CD4-positive, alpha-beta T cell treated with Interleukin-17A for 4 hours (primary cell): ENCODE results near the gene CNIH3.

Experiments
- DNase-seq: peaks from one replicate; pipeline ENCODE4 v3.0.0-alpha.2; 2020; ENCODE audit warnings: mixed read lengths

The CNIH3 gene

DNA sequence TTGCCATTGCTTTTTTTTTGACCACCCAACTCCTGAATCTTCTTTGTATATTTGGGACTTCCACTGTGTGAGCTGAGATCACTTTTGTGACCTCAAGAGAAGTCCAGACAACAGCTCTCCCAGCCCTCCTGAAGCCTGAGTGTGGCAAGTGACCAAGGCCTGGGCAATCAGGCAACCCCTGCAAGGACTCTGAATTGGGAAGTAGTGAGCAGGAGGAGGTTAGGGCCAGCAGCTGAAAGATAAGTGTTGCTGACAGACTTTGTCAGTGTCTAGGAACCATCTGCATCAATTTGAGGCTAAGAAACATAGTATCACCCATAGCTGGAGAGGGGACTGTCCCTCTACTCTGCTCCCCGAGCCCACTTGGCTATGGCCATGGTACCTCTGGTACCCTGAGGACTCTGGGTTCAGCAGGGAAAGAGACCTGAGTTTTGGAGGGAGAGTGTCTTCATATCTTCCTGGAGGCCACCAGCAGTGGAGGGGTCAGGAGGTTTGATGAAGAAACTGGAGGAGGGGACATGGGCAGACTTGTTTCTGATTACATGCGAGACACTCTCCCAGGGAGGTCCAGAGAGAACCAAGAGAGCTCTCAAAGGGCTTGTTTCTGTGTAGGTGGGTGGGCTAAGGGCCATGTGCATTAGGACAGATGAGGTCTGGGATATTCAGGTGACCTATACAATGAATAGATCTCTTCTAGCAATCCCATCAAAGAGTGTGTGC lies 166.3 kb downstream of the CNIH3 start:
- DNase-seq, result no peak

DNA sequence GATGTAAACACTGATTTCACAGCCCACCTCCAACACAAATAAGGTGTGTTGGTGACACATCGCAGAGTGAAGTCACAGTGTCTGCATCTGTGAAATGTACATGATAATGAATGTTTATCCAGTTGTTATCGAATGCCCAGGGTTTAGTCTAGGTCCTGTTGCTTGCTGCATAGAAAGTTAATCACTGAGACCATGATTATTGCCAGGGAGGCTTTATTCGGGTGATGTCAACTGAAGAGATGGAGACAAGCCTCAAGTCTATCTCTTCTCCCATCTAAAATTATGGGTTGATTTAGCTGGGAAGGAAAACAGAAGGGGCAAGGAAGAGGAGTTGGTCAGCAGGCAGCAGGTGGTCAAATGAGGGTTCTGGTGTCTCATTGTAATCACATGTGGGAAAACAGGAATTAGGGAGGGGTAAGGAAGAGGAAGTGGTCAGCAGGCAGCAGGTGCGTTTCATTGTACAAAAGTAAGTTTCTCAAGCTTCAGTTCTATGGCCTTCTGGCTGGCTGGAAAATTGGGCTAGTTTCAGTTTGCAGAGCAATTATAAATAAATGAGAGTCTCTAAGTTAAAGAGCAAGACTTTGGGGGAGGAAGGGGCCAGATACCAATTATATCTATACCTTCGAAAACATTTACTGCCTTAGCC lies 167.0 kb downstream of the CNIH3 start:
- no peak for DNase-seq

DNA sequence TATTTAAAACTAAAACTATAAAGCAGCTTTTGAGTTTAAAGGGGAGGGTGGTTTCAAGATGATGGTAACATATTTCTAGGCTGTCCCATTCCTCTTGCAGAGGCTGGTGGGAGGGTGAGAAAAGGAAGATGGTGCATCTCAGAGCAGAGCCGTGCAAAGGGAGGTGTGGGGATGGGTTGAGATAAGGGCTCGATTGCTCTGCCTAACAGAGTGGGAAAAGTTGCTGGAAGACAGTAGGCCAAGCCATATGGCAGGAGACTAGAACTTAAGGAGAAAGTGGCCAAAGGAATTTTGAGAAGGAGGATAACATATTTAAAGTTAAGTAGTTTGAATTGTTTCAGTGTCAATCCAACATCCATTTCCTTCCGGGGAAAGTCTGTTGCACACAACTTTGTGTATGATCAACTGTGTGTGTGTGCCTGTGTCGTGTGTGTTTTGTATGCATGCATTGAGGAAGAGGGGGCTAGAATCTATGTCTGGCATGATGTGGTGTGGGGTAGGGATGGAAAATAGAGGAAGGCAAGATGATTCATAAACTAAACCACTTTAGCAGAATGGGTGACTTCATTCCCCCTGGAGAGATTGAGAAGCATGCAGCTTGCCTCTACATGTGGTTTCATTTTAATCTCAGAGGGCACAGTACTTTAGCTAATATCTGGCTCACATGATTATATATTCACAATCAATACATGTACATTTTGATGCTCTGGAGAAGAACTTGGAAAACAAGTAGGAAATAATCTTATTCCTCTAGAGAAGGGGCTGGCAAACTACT lies 168.3 kb downstream of the CNIH3 start:
- no peak for DNase-seq

DNA sequence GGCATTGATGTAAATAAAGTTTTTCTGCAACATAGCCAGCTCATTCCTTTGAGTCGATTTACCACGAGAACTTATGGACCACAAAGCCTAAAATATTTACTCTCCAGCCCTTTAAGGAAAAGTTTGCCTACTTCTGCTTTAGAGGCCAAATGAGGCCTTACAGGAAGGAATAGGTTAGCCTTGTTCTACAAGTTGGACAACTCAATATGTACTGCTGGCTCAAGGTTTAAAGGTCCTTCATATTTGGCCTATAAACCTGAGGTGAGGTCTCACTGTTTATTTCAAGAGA lies 168.9 kb downstream of the CNIH3 start:
- DNase-seq, result no peak

DNA sequence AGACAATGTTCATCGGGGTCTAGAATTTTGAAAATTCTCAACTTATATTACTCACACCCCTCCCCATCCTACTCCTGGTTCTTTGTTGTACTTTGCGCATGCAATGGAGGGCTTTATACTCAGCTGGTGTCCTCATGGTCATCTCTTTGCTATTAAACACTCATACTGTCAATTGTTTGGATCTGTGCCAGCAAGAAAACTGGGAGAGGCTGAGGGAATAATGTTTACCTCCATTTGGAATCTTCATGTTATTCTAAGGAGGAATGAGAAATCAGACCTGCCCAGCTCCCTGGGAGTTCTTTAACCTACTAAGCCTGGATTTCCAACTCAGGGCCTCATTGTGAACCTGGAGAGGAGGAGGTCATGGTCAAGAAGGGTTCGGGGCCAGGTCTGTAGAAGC lies 169.5 kb downstream of the CNIH3 start:
- DNase-seq, result no peak

DNA sequence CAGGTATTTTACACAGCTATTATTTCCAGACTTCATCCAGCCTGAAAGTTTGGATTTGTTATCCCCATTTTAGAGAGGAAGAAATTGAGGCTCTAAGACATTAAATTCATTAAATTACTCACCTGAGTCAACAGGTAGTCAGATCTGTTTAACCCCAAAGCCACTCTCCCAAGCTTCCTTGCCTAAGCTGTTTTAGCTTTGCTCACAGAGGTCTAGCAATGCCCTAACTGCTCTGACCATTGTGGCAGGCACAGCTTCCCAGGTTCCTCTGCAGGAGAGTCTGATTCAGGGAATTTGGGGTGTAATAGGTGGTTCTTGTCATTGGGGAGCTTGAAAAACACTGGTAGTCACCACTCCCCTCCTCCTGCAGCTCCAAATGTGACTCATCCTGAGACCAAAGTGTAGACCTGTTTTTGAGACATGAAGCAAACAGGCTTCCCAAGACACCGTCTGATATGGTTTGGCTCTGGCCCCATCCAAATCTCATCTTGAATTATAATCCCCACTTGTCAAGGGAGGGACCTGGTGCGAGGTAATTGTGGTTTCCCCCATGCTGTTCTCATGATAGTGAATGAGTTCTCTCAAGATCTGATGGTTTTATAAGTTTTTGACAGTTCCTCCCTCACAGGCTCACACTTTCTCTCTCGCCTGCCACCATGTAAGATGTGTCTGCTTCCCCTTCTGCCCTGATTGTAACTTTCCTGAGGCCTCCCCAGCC lies 170.6 kb downstream of the CNIH3 start:
- DNase-seq, result no peak

DNA sequence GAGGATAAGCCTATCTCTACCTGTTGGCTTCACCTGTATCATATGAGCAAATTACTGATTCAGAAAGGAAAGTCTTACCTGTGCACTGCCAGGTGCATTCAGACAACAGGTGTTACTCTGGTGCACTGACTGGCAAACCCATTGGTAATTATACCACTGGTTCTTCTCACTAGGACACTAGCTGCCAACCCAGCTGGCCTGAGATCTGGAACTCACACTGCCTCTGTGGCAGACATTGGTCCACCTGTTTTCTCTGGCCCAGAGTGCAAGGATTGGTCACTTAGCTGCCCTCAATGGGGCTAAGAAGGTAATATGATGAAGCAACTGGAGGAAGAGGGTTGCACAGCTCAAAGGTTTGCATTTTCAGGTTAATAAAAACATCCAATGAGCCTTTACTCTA lies 173.2 kb downstream of the CNIH3 start:
- DNase-seq, result no peak
